Measurements from ENCODE around the gene MYRIP. TPM values are rescaled to one million over a fixed set of nuclear protein-coding genes. Genes with fewer than 3 reads are reported as not detected.
"Not testable (repeated sequence)": the region's sequence is repeated elsewhere in the genome, so short reads cannot be mapped to it uniquely, and the experiment has no call there.

MYRIP gene
- total and polyA plus RNA-seq, 2 of the 4 experiments (the other 2 are of a cell fraction): not detected

DNA sequence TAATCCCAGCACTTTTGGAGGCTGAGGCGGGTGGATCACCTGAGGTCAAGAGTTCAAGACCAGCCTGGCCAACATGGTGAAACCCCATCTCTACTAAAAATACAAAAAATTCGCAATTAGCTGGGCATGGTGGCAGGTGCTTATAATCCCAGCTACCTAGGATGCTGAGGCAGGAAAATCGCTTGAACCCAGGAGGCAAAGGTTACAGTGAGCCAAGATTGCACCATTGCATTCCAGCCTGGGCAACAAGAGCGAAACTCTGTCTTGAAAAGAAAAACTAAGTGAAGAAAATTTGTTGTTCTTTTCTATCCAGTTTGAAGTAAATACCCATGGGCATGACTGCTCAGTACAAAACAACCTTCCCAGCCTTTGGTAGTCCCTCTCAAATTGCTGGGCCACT, 24.4 kb downstream of the MYRIP start:
- H3K9me3 ChIP-seq (ENCODE audit: control insufficient read depth, insufficient read depth, low read length); H3K9ac ChIP-seq (ENCODE audit: low read depth, low read length); H2BK5ac ChIP-seq (ENCODE audit: low read depth, low read length, poor library complexity, severe bottlenecking); H3K27me3 ChIP-seq (ENCODE audit: control insufficient read depth, insufficient read depth, low read length); DNase-seq; H3K18ac ChIP-seq (ENCODE audit: low read depth, low read length); H3K4ac ChIP-seq (ENCODE audit: low read depth, low read length); POLR2A ChIA-PET (ENCODE audit: unreplicated experiment); dilution Hi-C loops (cut with HindIII; ENCODE audit: low sequenced_read_pairs, unreplicated experiment); H3K23ac ChIP-seq (ENCODE audit: low read depth, low read length); H4K20me1 ChIP-seq (ENCODE audit: insufficient read depth, low read length); H2BK20ac ChIP-seq (ENCODE audit: low read depth, low read length); H3K4me2 ChIP-seq (ENCODE audit: low read depth, low read length); in situ Hi-C loops (cut with MboI; ENCODE audit: low sequenced_read_pairs); H3K27ac ChIP-seq (ENCODE audit: insufficient read depth, low read length); H4K5ac ChIP-seq (ENCODE audit: low read depth, low read length); H3K14ac ChIP-seq (replicated peaks; ENCODE audit: low read depth, low read length); H2BK120ac ChIP-seq (ENCODE audit: low read depth, low read length); ATAC-seq (ENCODE audit: low read depth); H4K91ac ChIP-seq (ENCODE audit: insufficient read depth, low read depth, low read length); H4K8ac ChIP-seq (ENCODE audit: low read depth in 2 of 2, low read length in 2 of 2); H3K9me1 ChIP-seq (ENCODE audit: insufficient read depth, low read length); H3K36me3 ChIP-seq (ENCODE audit: control insufficient read depth, insufficient read depth, low read length); intact Hi-C loops (cut with micrococcal nuclease); H3K56ac ChIP-seq (ENCODE audit: extremely low read depth, insufficient read depth, low read length); H2AK5ac ChIP-seq (ENCODE audit: low read depth, low read length); CTCF ChIA-PET; H2BK15ac ChIP-seq (ENCODE audit: low read depth, low read length); H3K4me1 ChIP-seq (ENCODE audit: control insufficient read depth, insufficient read depth, low read length); H3K79me1 ChIP-seq (ENCODE audit: low read depth in 1 of 2, low read length in 2 of 2); H2AFZ ChIP-seq (replicated peaks; ENCODE audit: low read length, poor library complexity); H3K4me3 ChIP-seq (ENCODE audit: insufficient read depth, low read depth, low read length); BruUV-seq (replicated peaks); H2AK9ac ChIP-seq (replicated peaks; ENCODE audit: low read depth, low read length, poor library complexity): not testable (repeated sequence)
- WGBS, 2 experiments (ENCODE audit: extremely low coverage in 2 of 2, insufficient read length in 1 of 2): no CpG with 5 or more reads among the region's 4 CpGs
